ENCODE measurements around the gene NOP53.
"Not testable (repeated sequence)": the region's sequence is repeated elsewhere in the genome, so short reads cannot be mapped to it uniquely, and the experiment has no call there.

NOP53 gene

GRCh38 chr19:47729468-47729798 lies 15.9 kb upstream of the NOP53 start:
- peaks cover 5% of the 10 kb centered on the region; the same call in 1 of the 2 replicates for H3K4me1 ChIP-seq (ENCODE audit: insufficient read depth, low read length)
- H3K9me3 ChIP-seq (ENCODE audit: control insufficient read depth, insufficient read depth, low read length): no peaks in the 10 kb centered on the region
- peaks cover 11% of the 10 kb centered on the region for H3K36me3 ChIP-seq (ENCODE audit: insufficient read depth, low read length)
- peak overlapping the region; percentile 50 for H3K9ac ChIP-seq (ENCODE audit: low read depth, low read length)

- Histone ChIP-seq H3K4me1 (ENCODE audit: insufficient read depth, low read length) (peaks cover 5% of the 10 kb centered on the region; the same call in 1 of the 2 replicates), H3K36me3 (ENCODE audit: insufficient read depth, low read length) (peaks cover 11% of the 10 kb centered on the region; the same call in 1 of the 2 replicates), H3K9ac (ENCODE audit: low read depth, low read length) (peak overlapping the region; percentile 50; the same call in 1 of the 2 replicates), H3K9me3 (ENCODE audit: control insufficient read depth, insufficient read depth, low read length) (no peaks in the 10 kb centered on the region)
Observed at GRCh38 chr19:47729799-47730520, 15.4 kb upstream of the NOP53 start.

GRCh38 chr19:47730521-47730889 lies 14.8 kb upstream of the NOP53 start:
- peaks cover 7% of the 10 kb centered on the region; the same call in 1 of the 2 replicates for H3K36me3 ChIP-seq (ENCODE audit: insufficient read depth, low read length)
- H3K9me3 ChIP-seq (ENCODE audit: control insufficient read depth, insufficient read depth, low read length): no peaks in the 10 kb centered on the region
- peaks cover 5% of the 10 kb centered on the region; the same call in 1 of the 2 replicates for H3K4me1 ChIP-seq (ENCODE audit: insufficient read depth, low read length)
- H3K9ac ChIP-seq (ENCODE audit: low read depth, low read length): no peak overlapping the region

- H3K36me3 ChIP-seq (ENCODE audit: insufficient read depth, low read length): peaks cover 7% of the 10 kb centered on the region; the same call in 1 of the 2 replicates
- H3K9ac ChIP-seq (ENCODE audit: low read depth, low read length): no peak overlapping the region
- H3K4me1 ChIP-seq (ENCODE audit: insufficient read depth, low read length): peaks cover 5% of the 10 kb centered on the region; the same call in 1 of the 2 replicates
- H3K9me3 ChIP-seq (ENCODE audit: control insufficient read depth, insufficient read depth, low read length): no peaks in the 10 kb centered on the region
Observed at GRCh38 chr19:47730910-47731309, 14.4 kb upstream of the NOP53 start.

GRCh38 chr19:47735131-47735530 lies 10.2 kb upstream of the NOP53 start:
- Histone ChIP-seq H3K9me3 (ENCODE audit: control insufficient read depth, insufficient read depth, low read length) (no peaks in the 10 kb centered on the region), H3K9ac (ENCODE audit: low read depth, low read length) (no peak overlapping the region), H3K36me3 (ENCODE audit: insufficient read depth, low read length) (peaks cover 7% of the 10 kb centered on the region; the same call in 1 of the 2 replicates), H3K4me1 (ENCODE audit: insufficient read depth, low read length) (no peaks in the 10 kb centered on the region)

- no peaks in the 10 kb centered on the region for H3K9me3 ChIP-seq (ENCODE audit: control insufficient read depth, insufficient read depth, low read length)
- H3K36me3 ChIP-seq (ENCODE audit: insufficient read depth, low read length): no peaks in the 10 kb centered on the region
- H3K9ac ChIP-seq (ENCODE audit: low read depth, low read length): no peak overlapping the region
- no peaks in the 10 kb centered on the region; the same call in 1 of the 2 replicates for H3K4me1 ChIP-seq (ENCODE audit: insufficient read depth, low read length)
Observed at GRCh38 chr19:47740866-47741519, 4.4 kb upstream of the NOP53 start.

GRCh38 chr19:47741544-47742140 lies 3.7 kb upstream of the NOP53 start:
- Histone ChIP-seq H3K36me3 (ENCODE audit: insufficient read depth, low read length) (no peaks in the 10 kb centered on the region), H3K9ac (ENCODE audit: low read depth, low read length) (no peak overlapping the region), H3K9me3 (ENCODE audit: control insufficient read depth, insufficient read depth, low read length) (no peaks in the 10 kb centered on the region), H3K4me1 (ENCODE audit: insufficient read depth, low read length) (no peaks in the 10 kb centered on the region; the same call in 1 of the 2 replicates)

- peak overlapping the region; percentile 49 for H3K9ac ChIP-seq (ENCODE audit: low read depth, low read length)
Observed at GRCh38 chr19:47742634-47743033, 2.7 kb upstream of the NOP53 start.

GRCh38 chr19:47746129-47746528 lies 783 bp downstream of the NOP53 start:
- H3K9me3 ChIP-seq (ENCODE audit: control insufficient read depth, insufficient read depth, low read length); H3K4me1 ChIP-seq (ENCODE audit: insufficient read depth, low read length): not testable (repeated sequence)
- H3K9ac ChIP-seq (ENCODE audit: low read depth, low read length): peak overlapping the region; percentile 62; the same call in 1 of the 2 replicates
- H3K36me3 ChIP-seq (ENCODE audit: insufficient read depth, low read length): peaks cover 11% of the 10 kb centered on the region

More at GRCh38 chr19:47742634-47743033, 2.7 kb upstream of the NOP53 start:
- H3K9me3 ChIP-seq (ENCODE audit: control insufficient read depth, insufficient read depth, low read length): no peaks in the 10 kb centered on the region
- no peaks in the 10 kb centered on the region; the same call in 1 of the 2 replicates for H3K36me3 ChIP-seq (ENCODE audit: insufficient read depth, low read length)
- no peaks in the 10 kb centered on the region; the same call in 1 of the 2 replicates for H3K4me1 ChIP-seq (ENCODE audit: insufficient read depth, low read length)

- H3K9me3 ChIP-seq (ENCODE audit: control insufficient read depth, insufficient read depth, low read length): no peaks in the 10 kb centered on the region
- H3K9ac ChIP-seq (ENCODE audit: low read depth, low read length): no peak overlapping the region
- H3K4me1 ChIP-seq (ENCODE audit: insufficient read depth, low read length): no peaks in the 10 kb centered on the region; the same call in 1 of the 2 replicates
- H3K36me3 ChIP-seq (ENCODE audit: insufficient read depth, low read length): peaks cover 22% of the 10 kb centered on the region
Observed at GRCh38 chr19:47749326-47749725, 4.0 kb downstream of the NOP53 start.

GRCh38 chr19:47750752-47751151 lies 5.4 kb downstream of the NOP53 start:
- H3K9me3 ChIP-seq (ENCODE audit: control insufficient read depth, insufficient read depth, low read length): no peaks in the 10 kb centered on the region
- H3K9ac ChIP-seq (ENCODE audit: low read depth, low read length): no peak overlapping the region
- H3K4me1 ChIP-seq (ENCODE audit: insufficient read depth, low read length): no peaks in the 10 kb centered on the region
- H3K36me3 ChIP-seq (ENCODE audit: insufficient read depth, low read length): peaks cover 22% of the 10 kb centered on the region

GRCh38 chr19:47752440-47753211 lies 7.3 kb downstream of the NOP53 start:
- no peaks in the 10 kb centered on the region for H3K9me3 ChIP-seq (ENCODE audit: control insufficient read depth, insufficient read depth, low read length)
- no peaks in the 10 kb centered on the region for H3K4me1 ChIP-seq (ENCODE audit: insufficient read depth, low read length)
- no peak overlapping the region for H3K9ac ChIP-seq (ENCODE audit: low read depth, low read length)
- H3K36me3 ChIP-seq (ENCODE audit: insufficient read depth, low read length): peaks cover 27% of the 10 kb centered on the region

- Histone ChIP-seq H3K9me3 (ENCODE audit: control insufficient read depth, insufficient read depth, low read length) (no peaks in the 10 kb centered on the region), H3K4me1 (ENCODE audit: insufficient read depth, low read length) (no peaks in the 10 kb centered on the region), H3K36me3 (ENCODE audit: insufficient read depth, low read length) (peaks cover 24% of the 10 kb centered on the region), H3K9ac (ENCODE audit: low read depth, low read length) (no peak overlapping the region)
Observed at GRCh38 chr19:47754206-47755064, 9.1 kb downstream of the NOP53 start.

Data from ES-I3 (cell line).